Stimulated activated effector memory CD8-positive, alpha-beta T cell treated with anti-CD3 and anti-CD28 coated beads, Interleukin-12 subunit alpha, Interleukin-12 subunit beta, amount 100 ng/mL, for 72 hours (primary cell): ENCODE measurements around the gene TECTB.

Experiments
- ATAC-seq: fragments of 150-1000 bp; cut with Tn5 transposase; 2 replicates; pipeline ENCODE4 v1.10.0; 2021
- DNase-seq, 2 donors: peaks; one replicate each; pipeline ENCODE4 v3.0.0; 2021 to 2022; ENCODE audit warnings: low spot score in 2 of 2
- H3K27ac Mint-ChIP-seq: one replicate; pipeline ENCODE4 v1.8.0; 2022; ENCODE audit warnings: mild to moderate bottlenecking, mixed read lengths
- H3K36me3 Mint-ChIP-seq: one replicate; pipeline ENCODE4 v1.8.0; 2022; ENCODE audit warnings: mild to moderate bottlenecking, mixed read lengths
- H3K4me1 Mint-ChIP-seq: one replicate; pipeline ENCODE4 v1.8.0; 2022; ENCODE audit warnings: mixed read lengths
- H3K4me3 Mint-ChIP-seq: one replicate; pipeline ENCODE4 v1.8.0; 2022; ENCODE audit warnings: mild to moderate bottlenecking, mixed read lengths
- H3K9me3 Mint-ChIP-seq: one replicate; pipeline ENCODE4 v1.8.0; 2022; ENCODE audit warnings: mixed read lengths

TECTB gene

DNA sequence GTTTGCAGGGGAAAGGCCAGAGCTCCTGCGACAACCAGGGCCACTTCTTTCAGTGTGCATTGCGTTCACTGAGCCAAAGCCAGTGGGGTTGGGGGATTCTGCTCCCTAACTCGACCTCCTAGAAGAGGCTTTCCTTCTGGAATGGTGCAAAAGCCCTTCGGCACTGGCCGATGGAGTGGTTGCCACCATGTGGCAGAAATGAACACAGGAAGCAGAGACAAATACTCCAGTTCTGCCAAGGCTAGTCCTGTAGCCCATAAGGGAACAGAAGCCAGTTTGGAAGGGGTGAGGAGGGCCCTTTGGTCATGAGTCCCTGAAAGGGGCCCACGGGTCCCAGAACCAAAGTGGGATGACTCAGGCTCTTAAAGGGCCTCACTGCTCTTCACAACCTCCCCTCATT lies 61.1 kb downstream of the TECTB start:
- Mint-ChIP-seq H3K9me3 (no peaks in the 10 kb centered on the region), H3K4me3 (no peak overlapping the region), H3K4me1 (peaks cover 5% of the 10 kb centered on the region), H3K36me3 (no peaks in the 10 kb centered on the region), H3K27ac (no peak overlapping the region)
- DNase-seq, result no peak
- no peak for ATAC-seq

GRCh38 chr10:112345202-112345601 lies 62.0 kb downstream of the TECTB start:
- ATAC-seq (no peak), DNase-seq (no peak)
- H3K4me1 Mint-ChIP-seq, result peaks cover 5% of the 10 kb centered on the region
- no peaks in the 10 kb centered on the region for H3K9me3 Mint-ChIP-seq
- H3K27ac Mint-ChIP-seq, result peak overlapping the region; percentile 34
- H3K36me3 Mint-ChIP-seq, result no peaks in the 10 kb centered on the region
- no peak overlapping the region for H3K4me3 Mint-ChIP-seq

- H3K4me1 Mint-ChIP-seq, result peaks cover 5% of the 10 kb centered on the region
- no peak overlapping the region for H3K4me3 Mint-ChIP-seq
- no peak for ATAC-seq
- no peaks in the 10 kb centered on the region for H3K36me3 Mint-ChIP-seq
- no peaks in the 10 kb centered on the region for H3K9me3 Mint-ChIP-seq
- no peak for DNase-seq
- H3K27ac Mint-ChIP-seq, result peak overlapping the region; percentile 34
Observed at GRCh38 chr10:112345743-112346142, 62.5 kb downstream of the TECTB start.

GRCh38 chr10:112346774-112347173 lies 63.6 kb downstream of the TECTB start:
- Mint-ChIP-seq H3K4me1 (peaks cover 5% of the 10 kb centered on the region), H3K4me3 (no peak overlapping the region), H3K9me3 (no peaks in the 10 kb centered on the region), H3K27ac (no peak overlapping the region), H3K36me3 (no peaks in the 10 kb centered on the region)
- DNase-seq (no peak), ATAC-seq (no peak)

DNA sequence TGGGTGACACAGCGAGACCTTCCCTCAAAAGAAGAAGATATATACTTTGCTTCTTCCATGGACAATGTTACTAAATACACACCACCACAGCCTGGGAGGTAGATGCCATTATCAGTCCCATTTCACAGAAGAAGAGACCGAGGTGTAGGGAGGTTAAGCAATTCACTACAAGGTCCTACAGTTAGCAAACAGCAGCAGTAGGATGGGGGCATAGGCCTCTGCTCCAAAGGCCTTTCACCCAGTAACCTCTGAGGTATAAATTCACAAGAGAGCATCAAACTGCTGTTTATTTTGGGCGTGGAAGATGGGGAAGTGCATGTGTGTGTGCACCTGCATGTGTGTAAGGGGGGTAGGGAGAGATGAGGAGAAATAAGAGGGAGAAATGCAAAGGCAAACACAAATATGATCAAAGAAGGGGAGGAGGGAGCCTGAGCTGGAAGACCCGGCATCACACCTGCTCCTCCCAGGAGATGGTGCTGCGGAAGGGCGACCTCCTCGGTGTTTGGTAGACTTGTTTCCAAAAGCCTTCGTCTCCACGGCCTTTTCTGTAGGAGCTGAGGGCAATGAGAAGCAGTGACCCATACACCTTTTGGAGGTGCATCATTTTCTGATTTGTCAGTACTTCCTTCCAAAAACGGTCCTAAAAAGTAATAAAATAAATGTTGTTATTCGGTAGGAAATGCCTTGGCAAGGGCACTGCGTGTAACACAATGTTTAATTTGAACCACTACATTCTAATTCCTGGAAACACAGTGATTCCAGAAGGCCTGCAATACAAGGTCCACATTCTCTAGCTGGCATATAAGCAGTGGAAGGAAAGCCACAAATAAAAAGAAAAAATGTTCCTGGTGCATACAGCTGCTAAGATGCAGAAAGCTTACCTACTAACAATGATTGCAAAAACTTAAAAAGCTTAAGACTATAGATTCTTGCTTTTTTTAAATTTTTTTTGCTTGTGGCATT lies 64.8 kb downstream of the TECTB start:
- ATAC-seq, result no peak
- no peak for DNase-seq
- Mint-ChIP-seq H3K27ac (no peak overlapping the region), H3K4me3 (no peak overlapping the region), H3K36me3 (no peaks in the 10 kb centered on the region), H3K9me3 (no peaks in the 10 kb centered on the region), H3K4me1 (peaks cover 5% of the 10 kb centered on the region)

- H3K4me3 Mint-ChIP-seq, result no peak overlapping the region
- no peaks in the 10 kb centered on the region for H3K9me3 Mint-ChIP-seq
- H3K4me1 Mint-ChIP-seq, result peaks cover 5% of the 10 kb centered on the region
- no peaks in the 10 kb centered on the region for H3K36me3 Mint-ChIP-seq
- ATAC-seq, result no peak
- no peak overlapping the region for H3K27ac Mint-ChIP-seq
- DNase-seq, result no peak
Observed at GRCh38 chr10:112348759-112349158, 65.6 kb downstream of the TECTB start.

DNA sequence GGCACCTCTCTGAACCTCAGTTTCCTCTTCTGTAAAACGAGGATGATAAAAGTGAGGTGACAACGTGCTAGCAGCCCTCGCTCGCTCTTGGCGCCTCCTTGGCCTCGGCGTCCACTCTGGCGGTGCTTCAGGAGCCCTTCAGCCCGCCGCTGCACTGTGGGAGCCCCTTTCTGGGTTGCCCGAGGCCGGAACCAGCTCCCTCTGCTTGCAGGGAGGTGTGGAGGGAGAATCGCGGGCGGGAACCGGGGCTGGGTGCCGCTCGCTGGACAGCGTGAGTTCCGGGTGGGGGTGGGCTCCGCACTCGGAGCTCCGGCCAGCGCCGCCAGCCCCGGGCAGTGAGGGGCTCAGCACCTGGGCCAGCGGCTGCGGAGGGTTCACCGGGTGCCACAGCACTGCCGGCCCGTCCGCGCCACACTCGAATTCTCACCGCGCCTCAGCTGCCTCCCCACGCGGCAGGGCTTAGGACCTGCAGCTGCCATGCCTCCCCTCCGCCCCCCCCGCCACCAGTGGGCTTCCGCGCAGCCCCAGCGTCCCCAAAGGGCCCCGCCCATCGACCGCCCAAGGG lies 66.4 kb downstream of the TECTB start:
- no peaks in the 10 kb centered on the region for H3K9me3 Mint-ChIP-seq
- no peak overlapping the region for H3K27ac Mint-ChIP-seq
- DNase-seq (no peak), ATAC-seq (no peak)
- H3K4me1 Mint-ChIP-seq, result peaks cover 5% of the 10 kb centered on the region
- no peak overlapping the region for H3K4me3 Mint-ChIP-seq
- H3K36me3 Mint-ChIP-seq, result no peaks in the 10 kb centered on the region

DNA sequence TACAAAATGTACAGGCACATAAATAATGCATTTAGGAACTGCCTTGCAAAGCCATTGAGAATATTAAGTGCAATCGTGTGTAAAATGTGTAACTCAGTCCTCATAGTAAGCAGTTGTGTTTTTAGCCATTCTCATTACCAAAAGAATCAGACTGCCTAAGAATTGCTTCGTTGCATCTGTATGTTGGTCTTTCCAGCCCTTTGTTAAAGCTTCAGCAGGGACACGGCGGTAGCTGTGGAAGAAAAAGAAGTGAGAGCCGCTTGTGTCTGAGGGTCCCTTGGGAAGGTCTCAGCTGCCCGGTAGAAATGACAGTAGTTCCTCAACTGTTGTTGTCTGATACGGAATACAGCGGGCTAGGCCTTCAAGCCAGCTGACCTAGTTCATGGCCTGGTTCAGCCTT lies 67.9 kb downstream of the TECTB start:
- Mint-ChIP-seq H3K9me3 (no peaks in the 10 kb centered on the region), H3K27ac (no peak overlapping the region), H3K36me3 (no peaks in the 10 kb centered on the region), H3K4me3 (no peak overlapping the region), H3K4me1 (no peaks in the 10 kb centered on the region)
- no peak for ATAC-seq
- no peak for DNase-seq

DNA sequence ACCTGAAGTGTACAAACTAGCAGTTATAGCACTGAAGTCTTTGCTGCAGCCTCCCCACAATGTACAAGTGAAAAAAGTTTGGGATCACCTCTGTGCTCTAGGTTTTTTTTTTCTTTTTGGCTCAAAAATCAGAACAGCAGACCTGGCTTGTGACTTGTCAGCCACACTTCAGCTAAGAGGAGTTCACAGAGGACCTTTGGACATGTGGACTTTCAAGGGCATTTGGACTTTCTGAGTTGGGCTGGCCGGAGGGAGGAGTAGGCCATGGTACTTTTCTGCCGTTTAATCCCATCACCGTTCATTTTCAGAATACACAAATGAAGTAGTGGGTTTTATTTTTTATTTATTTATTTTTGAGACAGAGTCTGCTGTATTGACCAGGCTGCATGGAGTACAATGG lies 68.8 kb downstream of the TECTB start:
- Mint-ChIP-seq H3K27ac (no peak overlapping the region), H3K36me3 (no peaks in the 10 kb centered on the region), H3K9me3 (no peaks in the 10 kb centered on the region), H3K4me1 (no peaks in the 10 kb centered on the region), H3K4me3 (no peak overlapping the region)
- no peak for ATAC-seq
- no peak for DNase-seq

- DNase-seq (no peak), ATAC-seq (no peak)
- no peaks in the 10 kb centered on the region for H3K36me3 Mint-ChIP-seq
- peak overlapping the region; percentile 56 for H3K27ac Mint-ChIP-seq
- no peaks in the 10 kb centered on the region for H3K4me1 Mint-ChIP-seq
- no peak overlapping the region for H3K4me3 Mint-ChIP-seq
- no peaks in the 10 kb centered on the region for H3K9me3 Mint-ChIP-seq
Observed at GRCh38 chr10:112353046-112353445, 69.8 kb downstream of the TECTB start.
